RWPE2 (cell line): ENCODE data around the gene ALKBH2.

Experiments
- ATAC-seq: fragments of 200-7000 bp; cut with Tn5 transposase; 3 replicates; pipeline ENCODE4 v1.9.1; 2021; ENCODE audit warnings: low read depth
- DNase-seq: peaks from one replicate; pipeline ENCODE4 v3.0.0-alpha.2; 2020; ENCODE audit warnings: low spot score
- H3K27ac ChIP-seq: fragments of 450-650 bp; 2 replicates; pipeline ENCODE4 v1.5.1; 2017; ENCODE audit warnings: mild to moderate bottlenecking; ENCODE audit not compliant: poor library complexity, severe bottlenecking
- H3K27me3 ChIP-seq: fragments of 250-450 bp; sonication (Bioruptor Pico); 2 replicates; pipeline ENCODE4 v1.5.1; 2021; ENCODE audit warnings: mild to moderate bottlenecking, moderate library complexity; ENCODE audit not compliant: insufficient read depth, poor library complexity, severe bottlenecking
- H3K36me3 ChIP-seq: fragments of 250-450 bp; sonication (Bioruptor Pico); 2 replicates; pipeline ENCODE4 v1.5.1; 2020; ENCODE audit warnings: low read depth, mild to moderate bottlenecking, moderate library complexity
- H3K4me1 ChIP-seq: fragments of 250-450 bp; sonication (Bioruptor Pico); 2 replicates; pipeline ENCODE4 v1.5.1; 2021; ENCODE audit warnings: mild to moderate bottlenecking, moderate library complexity; ENCODE audit not compliant: insufficient read depth, poor library complexity, severe bottlenecking
- H3K4me3 ChIP-seq: fragments of 250-450 bp; sonication (Bioruptor Pico); 2 replicates; pipeline ENCODE4 v1.5.1; 2021; ENCODE audit warnings: mild to moderate bottlenecking, moderate library complexity; ENCODE audit not compliant: severe bottlenecking
- H3K9me3 ChIP-seq: fragments of 250-450 bp; sonication (Bioruptor Pico); 2 replicates; pipeline ENCODE4 v1.5.1; 2021; ENCODE audit warnings: mild to moderate bottlenecking, moderate library complexity; ENCODE audit not compliant: severe bottlenecking
- CTCF ChIP-seq: fragments of 450-650 bp; IDR thresholded peaks from one replicate; pipeline ENCODE4 v1.5.1; 2017; ENCODE audit warnings: mild to moderate bottlenecking, moderate library complexity; ENCODE audit not compliant: poor library complexity, severe bottlenecking

The ALKBH2 gene

GRCh38 chr12:109047081-109047805 lies 46.0 kb downstream of the ALKBH2 start:
- no peak for DNase-seq
- Histone ChIP-seq H3K4me3 (no peak overlapping the region), H3K27me3 (peaks cover 8% of the 10 kb centered on the region), H3K9me3 (no peaks in the 10 kb centered on the region), H3K36me3 (no peaks in the 10 kb centered on the region), H3K27ac (no peak overlapping the region), H3K4me1 (no peaks in the 10 kb centered on the region)
- ATAC-seq, result no peak
- TF ChIP-seq CTCF, result no peak

- H3K4me1 ChIP-seq, result no peaks in the 10 kb centered on the region
- H3K27ac ChIP-seq, result no peak overlapping the region
- H3K27me3 ChIP-seq, result peaks cover 8% of the 10 kb centered on the region
- no peaks in the 10 kb centered on the region for H3K36me3 ChIP-seq
- DNase-seq (no peak), ATAC-seq (no peak)
- no peak for TF ChIP-seq CTCF
- H3K9me3 ChIP-seq, result no peaks in the 10 kb centered on the region
- no peak overlapping the region for H3K4me3 ChIP-seq
These were observed 49.0 kb downstream of the ALKBH2 start for GRCh38 chr12:109044241-109044640.
